Transverse colon (tissue), 4 donors: ENCODE data around the gene BAG5.

Experiments used
- POLR2AphosphoS5 ChIP-seq, 3 donors: sonication (generic); formaldehyde crosslinking; IDR thresholded peaks; one replicate each; pipeline ENCODE4 v1.6.1; 2016; ENCODE audit warnings: antibody characterized with exemption in 3 of 3
- TF ChIP-seq, protein P1 (sequence below), 5 experiments: fragments of 200-600 bp in 3 of 5; fragments of 450-650 bp in 2 of 5; sonication (generic) in 3 of 5; IDR thresholded peaks; 1 replicate in 2 of 5; 2 replicates in 3 of 5; pipeline ENCODE4 v1.5.1; 2016 to 2017; ENCODE audit warnings: antibody characterized with exemption in 5 of 5, inconsistent platforms in 3 of 5, mild to moderate bottlenecking in 2 of 5, moderate library complexity in 1 of 5

DNA sequence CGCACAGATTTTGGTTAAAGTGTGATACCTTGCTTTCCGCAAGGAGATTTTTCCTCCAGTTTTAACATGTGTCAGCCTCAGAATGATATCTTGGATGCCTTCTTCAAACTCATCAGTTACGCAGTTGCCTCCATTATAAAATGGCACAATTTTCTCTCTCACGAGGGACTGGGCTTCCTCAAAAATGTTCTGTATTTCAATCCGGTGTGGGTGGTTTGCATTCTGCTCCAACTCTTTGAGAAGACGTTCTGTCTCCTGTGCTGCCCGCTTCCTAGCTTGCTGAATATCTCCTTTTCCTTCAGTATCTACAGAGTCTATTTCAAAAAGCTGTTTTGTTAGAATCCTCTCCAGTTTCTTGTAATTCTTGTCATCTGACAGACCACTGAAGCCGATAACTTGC is 1.8 kb downstream of the BAG5 start:
- TF ChIP-seq POLR2AphosphoS5 (IDR thresholded peaks at IDR 0.05), result no peak
- TF ChIP-seq, protein P1, sequence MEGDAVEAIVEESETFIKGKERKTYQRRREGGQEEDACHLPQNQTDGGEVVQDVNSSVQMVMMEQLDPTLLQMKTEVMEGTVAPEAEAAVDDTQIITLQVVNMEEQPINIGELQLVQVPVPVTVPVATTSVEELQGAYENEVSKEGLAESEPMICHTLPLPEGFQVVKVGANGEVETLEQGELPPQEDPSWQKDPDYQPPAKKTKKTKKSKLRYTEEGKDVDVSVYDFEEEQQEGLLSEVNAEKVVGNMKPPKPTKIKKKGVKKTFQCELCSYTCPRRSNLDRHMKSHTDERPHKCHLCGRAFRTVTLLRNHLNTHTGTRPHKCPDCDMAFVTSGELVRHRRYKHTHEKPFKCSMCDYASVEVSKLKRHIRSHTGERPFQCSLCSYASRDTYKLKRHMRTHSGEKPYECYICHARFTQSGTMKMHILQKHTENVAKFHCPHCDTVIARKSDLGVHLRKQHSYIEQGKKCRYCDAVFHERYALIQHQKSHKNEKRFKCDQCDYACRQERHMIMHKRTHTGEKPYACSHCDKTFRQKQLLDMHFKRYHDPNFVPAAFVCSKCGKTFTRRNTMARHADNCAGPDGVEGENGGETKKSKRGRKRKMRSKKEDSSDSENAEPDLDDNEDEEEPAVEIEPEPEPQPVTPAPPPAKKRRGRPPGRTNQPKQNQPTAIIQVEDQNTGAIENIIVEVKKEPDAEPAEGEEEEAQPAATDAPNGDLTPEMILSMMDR (IDR thresholded peaks at IDR 0.05), result no peak
